CD4-positive, alpha-beta T cell treated with Interleukin-12 subunit alpha and Interleukin-12 subunit beta, for 1 hour (primary cell): ENCODE results near the gene KCNB1.
"Not testable (repeated sequence)": the region's sequence is repeated elsewhere in the genome, so short reads cannot be mapped to it uniquely, and the experiment has no call there.

ENCODE experiments used
- DNase-seq: peaks from one replicate; pipeline ENCODE4 v3.0.0-alpha.2; 2020

KCNB1 gene

GRCh38 chr20:49430320-49430719, 52.1 kb downstream of the KCNB1 start:
- no peak for DNase-seq

GRCh38 chr20:49427751-49428518, 54.5 kb downstream of the KCNB1 start:
- DNase-seq, result no peak

- DNase-seq, result no peak
Measured at GRCh38 chr20:49426873-49427272, 55.6 kb downstream of the KCNB1 start.

GRCh38 chr20:49426395-49426794, 56.1 kb downstream of the KCNB1 start:
- DNase-seq, result no peak

- no peak for DNase-seq
Measured at GRCh38 chr20:49424536-49424935, 57.9 kb downstream of the KCNB1 start.

GRCh38 chr20:49422161-49422560, 60.3 kb downstream of the KCNB1 start:
- no peak for DNase-seq

- DNase-seq, result no peak
Measured at GRCh38 chr20:49420811-49421295, 61.6 kb downstream of the KCNB1 start.

GRCh38 chr20:49420292-49420691, 62.2 kb downstream of the KCNB1 start:
- DNase-seq, result no peak

- DNase-seq, result no peak
Measured at GRCh38 chr20:49419785-49420184, 62.7 kb downstream of the KCNB1 start.

- DNase-seq, result no peak
Measured at GRCh38 chr20:49418809-49419208, 63.7 kb downstream of the KCNB1 start.

- DNase-seq, result no peak
Measured at GRCh38 chr20:49417843-49418555, 64.5 kb downstream of the KCNB1 start.

- no peak for DNase-seq
Measured at GRCh38 chr20:49415668-49416044, 66.8 kb downstream of the KCNB1 start.

GRCh38 chr20:49415005-49415667, 67.3 kb downstream of the KCNB1 start:
- no peak for DNase-seq

GRCh38 chr20:49413677-49414076, 68.8 kb downstream of the KCNB1 start:
- no peak for DNase-seq

GRCh38 chr20:49412953-49413352, 69.5 kb downstream of the KCNB1 start:
- no peak for DNase-seq

- no peak for DNase-seq
Measured at GRCh38 chr20:49412254-49412653, 70.2 kb downstream of the KCNB1 start.

- DNase-seq, result no peak
Measured at GRCh38 chr20:49411221-49411925, 71.1 kb downstream of the KCNB1 start.

GRCh38 chr20:49409975-49410621, 72.4 kb downstream of the KCNB1 start:
- DNase-seq, result not testable (repeated sequence)

GRCh38 chr20:49409302-49409974, 73.0 kb downstream of the KCNB1 start:
- no peak for DNase-seq

GRCh38 chr20:49408509-49409104, 73.9 kb downstream of the KCNB1 start:
- DNase-seq, result no peak

GRCh38 chr20:49406666-49407065, 75.8 kb downstream of the KCNB1 start:
- no peak for DNase-seq

GRCh38 chr20:49405696-49406095, 76.8 kb downstream of the KCNB1 start:
- no peak for DNase-seq
